Muscle of arm (tissue), 14 donors: Measurements from ENCODE around the gene NUDT2. TPM values are rescaled to one million over a fixed set of nuclear protein-coding genes. Genes with fewer than 3 reads are reported as not detected.
A peak's percentile ranks its signal among the peaks of the same experiment; 100 is the strongest.
"Not testable (repeated sequence)": the region's sequence is repeated elsewhere in the genome, so short reads cannot be mapped to it uniquely, and the experiment has no call there.

Source experiments
- DNase-seq: peaks from one replicate; pipeline ENCODE4 v3.0.0-alpha.2; 2013
- long read RNA-seq, 11 donors: transcript quantifications; one replicate each; lab custom pipeline, GENCODE V29; 2026
- polyA plus RNA-seq, 12 donors: library from polyadenylated mRNA; unstranded; fragments of 120-200 nt; gene quantifications; one replicate each; pipeline ENCODE4 v1.2.1, GENCODE V29; 2013; ENCODE audit not compliant: insufficient read length in 12 of 12

The NUDT2 gene
- 10 to 100 TPM in 11 of 12 donors, not detected in 1; 18.8 to 31.7 (median 26.0) TPM for polyA plus RNA-seq
- long read RNA-seq, donor 1, transcript NUDT2-201 (4 exons, 960 nt) = major isoform, 5 of 18 reads
- long read RNA-seq, donor 1, partial matches to known transcripts = 13 of 18 reads
- long read RNA-seq, donor 1, other reads (novel, unspliced or antisense) = 0 of 18 reads
- long read RNA-seq, donor 2, partial matches to known transcripts = 12 of 16 reads
- long read RNA-seq, donor 2, other reads (novel, unspliced or antisense) = 0 of 16 reads
- long read RNA-seq, donor 3, partial matches to known transcripts = 5 of 8 reads
- long read RNA-seq, donor 3, other reads (novel, unspliced or antisense) = 0 of 8 reads
- long read RNA-seq, donor 4, partial matches to known transcripts = 0 of 2 reads
- long read RNA-seq, donor 4, other reads (novel, unspliced or antisense) = 0 of 2 reads
- long read RNA-seq, donor 5 = 0 reads
- long read RNA-seq, donor 6, partial matches to known transcripts = 0 of 5 reads
- long read RNA-seq, donor 6, other reads (novel, unspliced or antisense) = 0 of 5 reads
- long read RNA-seq, donor 7, partial matches to known transcripts = 0 of 2 reads
- long read RNA-seq, donor 7, other reads (novel, unspliced or antisense) = 0 of 2 reads
- long read RNA-seq, donor 8, transcript NUDT2-201 (4 exons, 960 nt) = major isoform, 16 of 24 reads
- long read RNA-seq, donor 8, partial matches to known transcripts = 8 of 24 reads
- long read RNA-seq, donor 8, other reads (novel, unspliced or antisense) = 0 of 24 reads
- long read RNA-seq, donor 9, transcript NUDT2-201 (4 exons, 960 nt) = major isoform, 8 of 21 reads
- long read RNA-seq, donor 9, partial matches to known transcripts = 11 of 21 reads
- long read RNA-seq, donor 9, other reads (novel, unspliced or antisense) = 0 of 21 reads
- long read RNA-seq, donor 10, transcript NUDT2-201 (4 exons, 960 nt) = major isoform, 11 of 31 reads
- long read RNA-seq, donor 10, partial matches to known transcripts = 19 of 31 reads
- long read RNA-seq, donor 10, other reads (novel, unspliced or antisense) = 0 of 31 reads
- long read RNA-seq, donor 11, transcript NUDT2-201 (4 exons, 960 nt) = major isoform, 5 of 18 reads
- long read RNA-seq, donor 11, partial matches to known transcripts = 10 of 18 reads
- long read RNA-seq, donor 11, other reads (novel, unspliced or antisense) = 0 of 18 reads

GRCh38 chr9:34328987-34329832 lies at the start of gene NUDT2, which contains the start of gene KIF24:
NUDT2 (plus strand) TSS chr9:34329569; CDS start chr9:34339040, 9,471 bp downstream.
KIF24 (minus strand) TSS chr9:34329268; CDS start chr9:34311346, 17,922 bp downstream.
- peak; percentile 99 for DNase-seq

GRCh38 chr9:34282096-34282495 lies 47.3 kb upstream of the NUDT2 start:
- DNase-seq = no peak

- DNase-seq = no peak
Measured at GRCh38 chr9:34289159-34289558, 40.2 kb upstream of the NUDT2 start.

GRCh38 chr9:34291023-34291422 lies 38.3 kb upstream of the NUDT2 start:
- no peak for DNase-seq

GRCh38 chr9:34291423-34291822 lies 37.9 kb upstream of the NUDT2 start:
- DNase-seq = no peak

GRCh38 chr9:34292552-34292951 lies 36.8 kb upstream of the NUDT2 start:
- DNase-seq = no peak

- DNase-seq = not testable (repeated sequence)
Measured at GRCh38 chr9:34301064-34301463, 28.3 kb upstream of the NUDT2 start.

- DNase-seq = not testable (repeated sequence)
Measured at GRCh38 chr9:34308316-34308715, 21.1 kb upstream of the NUDT2 start.

- no peak for DNase-seq
Measured at GRCh38 chr9:34310215-34310614, 19.2 kb upstream of the NUDT2 start.

- DNase-seq = no peak
Measured at GRCh38 chr9:34311499-34312185, 17.7 kb upstream of the NUDT2 start.

GRCh38 chr9:34317436-34317835 lies 11.9 kb upstream of the NUDT2 start:
- DNase-seq = no peak

- no peak for DNase-seq
Measured at GRCh38 chr9:34318163-34318790, 11.1 kb upstream of the NUDT2 start.

- DNase-seq = no peak
Measured at GRCh38 chr9:34321451-34321850, 7.9 kb upstream of the NUDT2 start.

GRCh38 chr9:34322899-34323591 lies 6.3 kb upstream of the NUDT2 start:
- DNase-seq = no peak

- no peak for DNase-seq
Measured at GRCh38 chr9:34326690-34327089, 2.7 kb upstream of the NUDT2 start.

GRCh38 chr9:34328500-34328986 lies 826 bp upstream of the NUDT2 start:
- DNase-seq = no peak

GRCh38 chr9:34331196-34331595 lies 1.8 kb downstream of the NUDT2 start:
- no peak for DNase-seq

GRCh38 chr9:34332076-34332964 lies 3.0 kb downstream of the NUDT2 start:
- no peak for DNase-seq
